Stimulated activated CD8-positive, alpha-beta memory T cell treated with anti-CD3 and anti-CD28 coated beads, Interleukin-15, amount 100 ng/mL, for 24 hours (primary cell): ENCODE results near the gene KCNAB3.
A peak's percentile ranks its signal among the peaks of the same experiment; 100 is the strongest.

Source experiments
- DNase-seq: peaks from one replicate; pipeline ENCODE4 v3.0.0-alpha.2; 2020; ENCODE audit warnings: low read depth

KCNAB3 gene

GRCh38 chr17:7897773-7898172 is 31.9 kb downstream of the KCNAB3 start:
- DNase-seq = no peak

GRCh38 chr17:7897090-7897489 is 32.6 kb downstream of the KCNAB3 start:
- DNase-seq = no peak

GRCh38 chr17:7894866-7895265 is 34.8 kb downstream of the KCNAB3 start:
- DNase-seq = no peak

- no peak for DNase-seq
These were observed 35.4 kb downstream of the KCNAB3 start for GRCh38 chr17:7894226-7894625.

GRCh38 chr17:7893187-7893880 is 36.3 kb downstream of the KCNAB3 start:
- DNase-seq = no peak

- no peak for DNase-seq
These were observed 40.3 kb downstream of the KCNAB3 start for GRCh38 chr17:7889166-7889955.

- no peak for DNase-seq
These were observed 41.3 kb downstream of the KCNAB3 start, which contains the start of gene CHD3 for GRCh38 chr17:7888184-7888920. Gene CHD3, plus strand, starts transcription at chr17:7888789. Its CDS starts 212 bp downstream, at chr17:7889001.

GRCh38 chr17:7887482-7888183 is 42.0 kb downstream of the KCNAB3 start:
- peak; percentile 41 for DNase-seq

GRCh38 chr17:7887038-7887481 is 42.6 kb downstream of the KCNAB3 start:
- DNase-seq = no peak

GRCh38 chr17:7886227-7887037 is 43.2 kb downstream of the KCNAB3 start:
- DNase-seq = no peak

- peak; percentile 25 for DNase-seq
These were observed 44.1 kb downstream of the KCNAB3 start for GRCh38 chr17:7885367-7886226.

GRCh38 chr17:7884581-7885366 is 44.9 kb downstream of the KCNAB3 start:
- DNase-seq = no peak

GRCh38 chr17:7883781-7884386 is 45.8 kb downstream of the KCNAB3 start:
- no peak for DNase-seq

- no peak for DNase-seq
These were observed 47.0 kb downstream of the KCNAB3 start for GRCh38 chr17:7882629-7883028.

- DNase-seq = no peak
These were observed 47.6 kb downstream of the KCNAB3 start for GRCh38 chr17:7882068-7882467.

GRCh38 chr17:7881276-7882054 is 48.2 kb downstream of the KCNAB3 start:
- DNase-seq = no peak

- DNase-seq = no peak
These were observed 49.4 kb downstream of the KCNAB3 start for GRCh38 chr17:7880076-7880868.
